Muscle of leg (tissue), 11 donors: ENCODE data around the gene ZNF445. TPM values are rescaled to one million over a fixed set of nuclear protein-coding genes. Genes with fewer than 3 reads are reported as not detected.

Experiments used
- DNase-seq: peaks from one replicate; pipeline ENCODE4 v3.0.0; 2013
- H3K27ac ChIP-seq: one replicate; pipeline ENCODE4 v1.5.1; 2013; ENCODE audit warnings: mild to moderate bottlenecking, low read length, control low read depth
- H3K27me3 ChIP-seq: one replicate; pipeline ENCODE4 v1.6.1; 2013; ENCODE audit warnings: low read length; ENCODE audit not compliant: control insufficient read depth, insufficient read depth
- H3K36me3 ChIP-seq: one replicate; pipeline ENCODE4 v1.6.1; 2013; ENCODE audit warnings: low read length; ENCODE audit not compliant: control insufficient read depth, insufficient read depth
- H3K4me1 ChIP-seq: one replicate; pipeline ENCODE4 v1.6.1; 2013; ENCODE audit warnings: low read length; ENCODE audit not compliant: control insufficient read depth, insufficient read depth
- H3K4me3 ChIP-seq: one replicate; pipeline ENCODE4 v1.5.1; 2013; ENCODE audit warnings: low read length, control low read depth
- H3K9me3 ChIP-seq: replicated peaks from 2 replicates; pipeline ENCODE4 v1.6.1; 2013; ENCODE audit warnings: low read depth, low read length; ENCODE audit not compliant: control insufficient read depth
- WGBS: methylation state at CpG from one replicate; pipeline ENCODE4 v1.1.5; 2013; ENCODE audit warnings: missing lambda C conversion rate; ENCODE audit not compliant: insufficient coverage; 5-methylcytosine and 5-hydroxymethylcytosine counted together
- polyA plus RNA-seq, 8 donors: library from polyadenylated mRNA; unstranded; fragments of 120-200 nt; gene quantifications; one replicate each; pipeline versions ENCODE4 v1.2.1 to v1.2.3, GENCODE V29; 2013; ENCODE audit warnings: inconsistent platforms in 1 of 8, low replicate concordance in 1 of 8; ENCODE audit not compliant: insufficient read length in 8 of 8, insufficient read depth in 1 of 8
- total RNA-seq: library from RNA; stranded (reverse); fragments of 120-200 nt; gene quantifications from one replicate; pipeline ENCODE4 v1.2.4, GENCODE V29; 2013

Gene ZNF445
- total and polyA plus RNA-seq, 9 donors, result 11.8 to 17.8 (median 13.4) TPM

- WGBS, result 89% methylated on average over 1 of the region's 2 CpGs
- no peak overlapping the region for H3K4me3 ChIP-seq
- H3K27ac ChIP-seq, result no peak overlapping the region
- H3K9me3 ChIP-seq, result peaks cover 4% of the 10 kb centered on the region
- H3K4me1 ChIP-seq, result peaks cover 3% of the 10 kb centered on the region
- H3K36me3 ChIP-seq, result peaks cover 52% of the 10 kb centered on the region
- no peaks in the 10 kb centered on the region for H3K27me3 ChIP-seq
- DNase-seq, result no peak
These were observed 34.7 kb downstream of the ZNF445 start for GRCh38 chr3:44442596-44443309.

- H3K4me3 ChIP-seq, result no peak overlapping the region
- no peaks in the 10 kb centered on the region for H3K9me3 ChIP-seq
- peaks cover 23% of the 10 kb centered on the region for H3K36me3 ChIP-seq
- DNase-seq, result peak; percentile 84
- H3K27ac ChIP-seq, result peak overlapping the region; percentile 91
- H3K4me1 ChIP-seq, result peaks cover 3% of the 10 kb centered on the region
- 30% methylated on average over 2 of the region's 7 CpGs for WGBS
- H3K27me3 ChIP-seq, result no peaks in the 10 kb centered on the region
These were observed 37.8 kb downstream of the ZNF445 start for GRCh38 chr3:44439499-44440295.

- WGBS, result 100% methylated on average over 3 of the region's 7 CpGs
- H3K4me3 ChIP-seq, result no peak overlapping the region
- no peaks in the 10 kb centered on the region for H3K27me3 ChIP-seq
- H3K9me3 ChIP-seq, result no peaks in the 10 kb centered on the region
- H3K4me1 ChIP-seq, result peaks cover 3% of the 10 kb centered on the region
- DNase-seq, result no peak
- peaks cover 10% of the 10 kb centered on the region for H3K36me3 ChIP-seq
- no peak overlapping the region for H3K27ac ChIP-seq
These were observed 39.7 kb downstream of the ZNF445 start for GRCh38 chr3:44437800-44438199.

- Histone ChIP-seq H3K4me3 (no peak overlapping the region), H3K36me3 (peaks cover under 1% of the 10 kb centered on the region), H3K9me3 (no peaks in the 10 kb centered on the region), H3K27ac (no peak overlapping the region), H3K4me1 (peaks cover 3% of the 10 kb centered on the region), H3K27me3 (no peaks in the 10 kb centered on the region)
- 80% methylated on average over 1 of the region's 1 CpG for WGBS
- DNase-seq, result no peak
These were observed 41.3 kb downstream of the ZNF445 start for GRCh38 chr3:44436181-44436580.

- 90% methylated on average over 2 of the region's 5 CpGs for WGBS
- Histone ChIP-seq H3K4me3 (no peak overlapping the region), H3K27me3 (no peaks in the 10 kb centered on the region), H3K36me3 (no peaks in the 10 kb centered on the region), H3K27ac (no peak overlapping the region), H3K9me3 (no peaks in the 10 kb centered on the region), H3K4me1 (peaks cover 3% of the 10 kb centered on the region)
- DNase-seq, result no peak
These were observed 42.5 kb downstream of the ZNF445 start for GRCh38 chr3:44434834-44435510.

GRCh38 chr3:44430466-44430865, 47.0 kb downstream of the ZNF445 start:
- no peak for DNase-seq
- Histone ChIP-seq H3K27me3 (no peaks in the 10 kb centered on the region), H3K4me3 (no peak overlapping the region), H3K4me1 (no peaks in the 10 kb centered on the region), H3K9me3 (no peaks in the 10 kb centered on the region), H3K36me3 (no peaks in the 10 kb centered on the region), H3K27ac (no peak overlapping the region)
- WGBS, result 64% methylated on average over 3 of the region's 4 CpGs

GRCh38 chr3:44429459-44429858, 48.0 kb downstream of the ZNF445 start:
- H3K9me3 ChIP-seq, result no peaks in the 10 kb centered on the region
- H3K36me3 ChIP-seq, result no peaks in the 10 kb centered on the region
- WGBS, result 85% methylated on average over 5 of the region's 6 CpGs
- no peaks in the 10 kb centered on the region for H3K27me3 ChIP-seq
- no peaks in the 10 kb centered on the region for H3K4me1 ChIP-seq
- no peak for DNase-seq
- no peak overlapping the region for H3K27ac ChIP-seq
- no peak overlapping the region for H3K4me3 ChIP-seq

GRCh38 chr3:44428910-44429309, 48.6 kb downstream of the ZNF445 start:
- WGBS, result 73% methylated on average over 6 of the region's 7 CpGs
- H3K4me3 ChIP-seq, result no peak overlapping the region

GRCh38 chr3:44427683-44428082, 49.8 kb downstream of the ZNF445 start:
- no peak for DNase-seq
- WGBS, result 40% methylated on average over 2 of the region's 3 CpGs
- Histone ChIP-seq H3K36me3 (no peaks in the 10 kb centered on the region), H3K9me3 (no peaks in the 10 kb centered on the region), H3K27me3 (no peaks in the 10 kb centered on the region), H3K4me1 (no peaks in the 10 kb centered on the region), H3K4me3 (no peak overlapping the region), H3K27ac (no peak overlapping the region)

More at GRCh38 chr3:44428910-44429309, 48.6 kb downstream of the ZNF445 start:
- no peak for DNase-seq
- Histone ChIP-seq H3K4me1 (no peaks in the 10 kb centered on the region), H3K9me3 (no peaks in the 10 kb centered on the region), H3K36me3 (no peaks in the 10 kb centered on the region), H3K27me3 (no peaks in the 10 kb centered on the region), H3K27ac (no peak overlapping the region)

- Histone ChIP-seq H3K4me1 (no peaks in the 10 kb centered on the region), H3K9me3 (no peaks in the 10 kb centered on the region), H3K27ac (no peak overlapping the region), H3K36me3 (no peaks in the 10 kb centered on the region), H3K27me3 (no peaks in the 10 kb centered on the region), H3K4me3 (no peak overlapping the region)
- WGBS, result 43% methylated on average over 1 of the region's 3 CpGs
- no peak for DNase-seq
These were observed 52.7 kb downstream of the ZNF445 start for GRCh38 chr3:44424758-44425157.
